ENCODE data around the gene CPNE6.

The CPNE6 gene

DNA sequence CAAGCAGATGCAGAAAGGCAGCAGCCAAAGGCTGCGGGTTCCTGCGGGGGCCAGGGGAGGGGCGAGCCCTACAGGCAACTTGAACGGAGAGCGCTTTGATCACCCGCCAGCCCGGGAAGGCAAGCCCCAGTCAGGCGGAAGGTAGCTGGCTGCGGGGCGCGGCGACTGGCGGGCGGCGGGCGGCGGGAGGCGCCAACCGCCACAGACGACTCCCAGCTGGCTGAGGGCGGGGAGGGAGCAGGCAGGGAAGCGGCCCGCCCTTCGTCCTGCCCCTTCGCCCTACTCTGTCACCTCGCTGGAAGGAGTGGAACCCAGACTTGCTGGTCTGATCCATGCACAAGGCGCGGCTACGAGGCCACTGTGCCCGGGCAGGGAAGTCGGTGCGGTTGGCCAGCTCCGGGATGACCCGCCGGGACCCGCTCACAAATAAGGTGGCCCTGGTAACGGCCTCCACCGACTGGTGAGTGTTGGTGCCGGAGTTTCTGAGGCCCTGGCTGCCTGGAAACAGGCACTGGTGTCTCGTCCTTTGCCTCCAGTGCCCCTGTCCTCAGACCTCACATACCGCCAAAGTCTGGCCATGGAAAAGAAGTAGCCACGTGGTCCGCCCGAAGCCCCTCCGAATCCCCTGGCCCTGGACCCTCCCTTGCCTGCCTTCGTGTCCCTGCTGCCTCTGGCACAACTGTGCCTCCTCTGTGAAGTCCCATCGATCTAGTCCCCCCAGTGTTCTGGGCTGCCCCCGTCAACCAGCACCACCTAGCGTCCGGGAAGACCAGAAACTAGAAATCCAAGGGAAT lies 35.0 kb upstream of the CPNE6 start (continued):
- TF ChIP-seq, protein P1, sequence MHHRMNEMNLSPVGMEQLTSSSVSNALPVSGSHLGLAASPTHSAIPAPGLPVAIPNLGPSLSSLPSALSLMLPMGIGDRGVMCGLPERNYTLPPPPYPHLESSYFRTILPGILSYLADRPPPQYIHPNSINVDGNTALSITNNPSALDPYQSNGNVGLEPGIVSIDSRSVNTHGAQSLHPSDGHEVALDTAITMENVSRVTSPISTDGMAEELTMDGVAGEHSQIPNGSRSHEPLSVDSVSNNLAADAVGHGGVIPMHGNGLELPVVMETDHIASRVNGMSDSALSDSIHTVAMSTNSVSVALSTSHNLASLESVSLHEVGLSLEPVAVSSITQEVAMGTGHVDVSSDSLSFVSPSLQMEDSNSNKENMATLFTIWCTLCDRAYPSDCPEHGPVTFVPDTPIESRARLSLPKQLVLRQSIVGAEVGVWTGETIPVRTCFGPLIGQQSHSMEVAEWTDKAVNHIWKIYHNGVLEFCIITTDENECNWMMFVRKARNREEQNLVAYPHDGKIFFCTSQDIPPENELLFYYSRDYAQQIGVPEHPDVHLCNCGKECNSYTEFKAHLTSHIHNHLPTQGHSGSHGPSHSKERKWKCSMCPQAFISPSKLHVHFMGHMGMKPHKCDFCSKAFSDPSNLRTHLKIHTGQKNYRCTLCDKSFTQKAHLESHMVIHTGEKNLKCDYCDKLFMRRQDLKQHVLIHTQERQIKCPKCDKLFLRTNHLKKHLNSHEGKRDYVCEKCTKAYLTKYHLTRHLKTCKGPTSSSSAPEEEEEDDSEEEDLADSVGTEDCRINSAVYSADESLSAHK (tag by site-specific recombination; IDR thresholded peaks at IDR 0.05): peak; percentile 80
- TF ChIP-seq WT1 (tag by site-specific recombination; IDR thresholded peaks at IDR 0.05) (no peak), ZNF621 (tag by site-specific recombination; IDR thresholded peaks at IDR 0.05) (no peak), OVOL3 (tag by site-specific recombination; IDR thresholded peaks at IDR 0.05) (peak; percentile 41; the same call in 1 of the 2 replicates), GLI4 (tag by site-specific recombination; IDR thresholded peaks at IDR 0.05) (peak; percentile 40; the same call in 1 of the 2 replicates), SCRT2 (tag by site-specific recombination; IDR thresholded peaks at IDR 0.05) (no peak), ZNF2 (tag by site-specific recombination; IDR thresholded peaks at IDR 0.05) (peak; percentile 93), ZNF521 (tag by site-specific recombination; IDR thresholded peaks at IDR 0.05) (no peak), MYNN (tag by site-specific recombination; IDR thresholded peaks at IDR 0.05; ENCODE audit: borderline replicate concordance) (no peak), ZNF391 (tag by site-specific recombination; IDR thresholded peaks at IDR 0.05; ENCODE audit: borderline replicate concordance, low read depth) (peak; percentile 30; the same call in 1 of the 2 replicates), ZSCAN5A (tag by site-specific recombination; IDR thresholded peaks at IDR 0.05) (0 out of 2 replicates have a peak, but pooled peaks have one; percentile 21), ZBTB20 (tag by site-specific recombination; IDR thresholded peaks at IDR 0.05) (peak; percentile 92), ZSCAN16 (tag by site-specific recombination; IDR thresholded peaks at IDR 0.05) (no peak), ZBTB17 (tag by site-specific recombination; IDR thresholded peaks at IDR 0.05) (peak; percentile 92), ZNF658 (tag by site-specific recombination; IDR thresholded peaks at IDR 0.05) (no peak), ZFP37 (tag by site-specific recombination; IDR thresholded peaks at IDR 0.05) (peak; percentile 64; the same call in 1 of the 2 replicates), RBAK (tag by site-specific recombination; IDR thresholded peaks at IDR 0.05) (no peak), ZNF529 (tag by site-specific recombination; IDR thresholded peaks at IDR 0.05; ENCODE audit: insufficient replicate concordance) (no peak), KLF16 (tag by site-specific recombination; IDR thresholded peaks at IDR 0.05) (peak; percentile 56; the same call in 1 of the 2 replicates), ZNF211 (tag by site-specific recombination; IDR thresholded peaks at IDR 0.05; ENCODE audit: low read depth) (no peak), ZNF37A (tag by site-specific recombination; IDR thresholded peaks at IDR 0.05) (no peak), ZNF701 (tag by site-specific recombination; IDR thresholded peaks at IDR 0.05) (peak; percentile 84), INSM2 (tag by site-specific recombination; IDR thresholded peaks at IDR 0.05) (peak; percentile 45; the same call in 1 of the 2 replicates), ZNF580 (tag by site-specific recombination; IDR thresholded peaks at IDR 0.05) (no peak), ZNF169 (tag by site-specific recombination; IDR thresholded peaks at IDR 0.05) (peak; percentile 17; the same call in 1 of the 2 replicates), ZNF629 (tag by site-specific recombination; IDR thresholded peaks at IDR 0.05) (peak; percentile 64; the same call in 1 of the 2 replicates), ZNF514 (tag by site-specific recombination; IDR thresholded peaks at IDR 0.05) (no peak), ZNF19 (tag by site-specific recombination; IDR thresholded peaks at IDR 0.05; ENCODE audit: low read depth) (no peak), ZNF610 (tag by site-specific recombination; IDR thresholded peaks at IDR 0.05; ENCODE audit: borderline replicate concordance) (peak; percentile 30; the same call in 1 of the 2 replicates)
- TF ChIP-seq, protein P2, sequence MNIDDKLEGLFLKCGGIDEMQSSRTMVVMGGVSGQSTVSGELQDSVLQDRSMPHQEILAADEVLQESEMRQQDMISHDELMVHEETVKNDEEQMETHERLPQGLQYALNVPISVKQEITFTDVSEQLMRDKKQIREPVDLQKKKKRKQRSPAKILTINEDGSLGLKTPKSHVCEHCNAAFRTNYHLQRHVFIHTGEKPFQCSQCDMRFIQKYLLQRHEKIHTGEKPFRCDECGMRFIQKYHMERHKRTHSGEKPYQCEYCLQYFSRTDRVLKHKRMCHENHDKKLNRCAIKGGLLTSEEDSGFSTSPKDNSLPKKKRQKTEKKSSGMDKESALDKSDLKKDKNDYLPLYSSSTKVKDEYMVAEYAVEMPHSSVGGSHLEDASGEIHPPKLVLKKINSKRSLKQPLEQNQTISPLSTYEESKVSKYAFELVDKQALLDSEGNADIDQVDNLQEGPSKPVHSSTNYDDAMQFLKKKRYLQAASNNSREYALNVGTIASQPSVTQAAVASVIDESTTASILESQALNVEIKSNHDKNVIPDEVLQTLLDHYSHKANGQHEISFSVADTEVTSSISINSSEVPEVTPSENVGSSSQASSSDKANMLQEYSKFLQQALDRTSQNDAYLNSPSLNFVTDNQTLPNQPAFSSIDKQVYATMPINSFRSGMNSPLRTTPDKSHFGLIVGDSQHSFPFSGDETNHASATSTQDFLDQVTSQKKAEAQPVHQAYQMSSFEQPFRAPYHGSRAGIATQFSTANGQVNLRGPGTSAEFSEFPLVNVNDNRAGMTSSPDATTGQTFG (tag by site-specific recombination; IDR thresholded peaks at IDR 0.05; ENCODE audit: borderline replicate concordance): no peak
- TF ChIP-seq, protein P3, sequence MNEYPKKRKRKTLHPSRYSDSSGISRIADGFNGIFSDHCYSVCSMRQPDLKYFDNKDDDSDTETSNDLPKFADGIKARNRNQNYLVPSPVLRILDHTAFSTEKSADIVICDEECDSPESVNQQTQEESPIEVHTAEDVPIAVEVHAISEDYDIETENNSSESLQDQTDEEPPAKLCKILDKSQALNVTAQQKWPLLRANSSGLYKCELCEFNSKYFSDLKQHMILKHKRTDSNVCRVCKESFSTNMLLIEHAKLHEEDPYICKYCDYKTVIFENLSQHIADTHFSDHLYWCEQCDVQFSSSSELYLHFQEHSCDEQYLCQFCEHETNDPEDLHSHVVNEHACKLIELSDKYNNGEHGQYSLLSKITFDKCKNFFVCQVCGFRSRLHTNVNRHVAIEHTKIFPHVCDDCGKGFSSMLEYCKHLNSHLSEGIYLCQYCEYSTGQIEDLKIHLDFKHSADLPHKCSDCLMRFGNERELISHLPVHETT (tag by site-specific recombination; IDR thresholded peaks at IDR 0.05): peak; percentile 84

Data from HEK293 (cell line).